GM19438 (cell line): Measurements from ENCODE around the gene CHD5.
"Not testable (repeated sequence)": the region's sequence is repeated elsewhere in the genome, so short reads cannot be mapped to it uniquely, and the experiment has no call there.

Experiments
- ATAC-seq: cut with Tn5 transposase; IDR thresholded peaks from one replicate; pipeline ENCODE4 v1.9.1; 2021; ENCODE audit warnings: low read depth; ENCODE audit not compliant: unreplicated experiment

The CHD5 gene

DNA sequence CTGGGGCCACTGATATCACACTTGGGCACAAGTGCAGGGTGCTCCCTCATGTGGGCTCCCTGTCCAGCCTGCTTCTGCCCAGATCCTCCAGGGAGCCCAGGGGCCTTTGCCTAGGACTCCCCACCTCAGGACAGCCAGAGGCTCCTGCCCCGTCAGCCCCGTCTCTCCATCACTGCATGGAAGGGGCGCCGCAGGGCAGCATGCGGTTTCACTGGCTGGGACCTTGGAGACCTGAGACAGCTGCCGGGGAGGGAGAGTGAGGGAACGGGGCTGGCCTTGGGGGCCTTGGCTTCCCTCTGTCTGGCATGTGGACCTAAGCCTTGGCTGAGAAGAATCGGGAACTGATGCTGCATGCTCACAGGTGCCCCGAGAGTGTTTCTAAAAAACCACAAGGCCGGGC is 87.9 kb downstream of the CHD5 start:
- ATAC-seq: no peak

DNA sequence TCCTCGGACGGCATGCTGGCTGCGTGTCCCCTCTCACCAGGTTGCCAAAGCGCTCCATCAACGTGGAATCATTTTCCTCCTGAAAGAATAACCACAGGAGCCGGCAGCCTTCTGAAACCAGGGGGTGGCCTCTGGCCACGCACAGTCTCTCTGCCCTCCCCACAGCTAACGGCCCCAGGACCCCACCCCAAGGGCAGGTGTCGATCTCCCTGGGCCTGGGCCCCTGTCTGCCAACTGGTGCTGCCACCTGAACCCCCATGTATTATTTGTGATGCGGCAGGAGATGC is 88.4 kb downstream of the CHD5 start:
- no peak for ATAC-seq

DNA sequence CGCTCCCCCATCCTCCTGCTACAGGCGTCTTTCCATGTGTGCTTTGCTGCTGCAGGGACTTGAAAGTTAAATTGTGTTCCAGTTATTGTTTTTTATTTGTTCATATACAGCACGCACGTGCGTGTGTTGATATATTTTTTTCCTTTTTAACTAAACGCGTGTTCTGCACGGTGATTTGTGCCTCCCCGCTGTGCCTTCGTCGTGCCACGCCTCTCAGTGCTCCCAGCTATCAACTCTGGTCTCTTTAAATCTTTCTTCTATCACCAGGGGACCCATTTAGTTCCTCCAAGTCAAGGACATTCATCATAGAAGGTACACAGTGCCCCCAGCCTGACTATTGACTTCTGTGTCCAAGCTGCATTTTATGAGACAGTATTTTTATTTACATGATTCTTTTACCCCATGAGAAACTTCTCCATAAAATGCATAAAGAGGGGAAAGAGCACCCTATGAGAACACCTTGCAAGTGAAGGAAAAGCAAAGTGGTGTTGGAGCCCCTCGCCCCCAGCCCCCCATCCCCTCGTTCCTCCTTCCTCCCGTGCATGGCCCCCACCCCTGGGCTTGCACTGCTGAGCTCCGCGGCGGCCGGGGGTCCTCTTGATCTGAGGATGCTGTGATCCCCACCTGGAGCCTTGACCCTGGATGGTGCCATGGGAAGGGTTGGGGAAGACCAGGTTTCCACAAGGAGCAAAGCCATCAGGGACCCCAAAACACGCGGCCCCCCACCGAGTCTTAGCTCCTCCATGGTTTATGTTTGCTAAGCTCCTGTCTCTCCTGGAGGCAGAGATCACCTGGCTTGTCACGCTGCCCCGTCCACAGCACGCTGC is 88.9 kb downstream of the CHD5 start:
- no peak for ATAC-seq

DNA sequence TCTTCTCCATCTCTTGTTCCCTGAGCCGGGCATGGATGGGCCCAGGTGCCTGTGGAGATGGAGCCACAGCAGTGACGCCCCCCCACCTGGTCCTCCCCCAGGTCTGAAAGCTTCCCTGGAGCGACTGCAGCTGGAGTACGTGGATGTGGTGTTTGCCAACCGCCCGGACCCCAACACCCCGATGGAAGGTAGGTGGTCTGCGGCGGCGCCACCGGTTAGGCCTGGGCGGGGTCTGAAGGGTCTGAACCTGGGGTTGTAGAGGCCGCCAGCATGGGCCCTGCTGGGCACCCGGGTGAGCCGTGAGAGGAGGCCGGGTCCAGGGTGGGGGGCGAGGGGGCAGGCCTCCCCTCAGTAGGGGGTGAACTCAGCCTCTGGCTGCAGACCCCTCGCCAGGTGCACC is 89.8 kb downstream of the CHD5 start:
- ATAC-seq: no peak

DNA sequence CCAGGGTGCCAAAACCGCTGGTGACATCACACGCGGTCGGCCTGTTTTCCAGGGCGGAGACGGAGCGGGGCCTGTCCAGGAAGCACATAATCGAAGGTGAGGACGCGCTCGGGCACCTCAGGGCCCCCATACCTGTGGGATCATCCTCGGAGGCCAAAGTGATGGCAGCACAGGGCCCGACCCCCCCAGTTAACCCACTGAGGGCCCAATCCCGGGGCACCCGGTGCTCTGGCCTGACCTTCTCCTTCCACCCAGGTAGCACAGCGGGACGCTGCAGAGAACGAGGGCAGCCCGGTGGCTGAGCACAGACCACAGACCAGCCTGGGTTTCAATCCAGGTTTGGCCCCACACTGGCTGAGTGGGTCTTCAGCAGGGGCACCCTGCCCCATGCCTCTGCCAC is 91.2 kb downstream of the CHD5 start:
- ATAC-seq: no peak

DNA sequence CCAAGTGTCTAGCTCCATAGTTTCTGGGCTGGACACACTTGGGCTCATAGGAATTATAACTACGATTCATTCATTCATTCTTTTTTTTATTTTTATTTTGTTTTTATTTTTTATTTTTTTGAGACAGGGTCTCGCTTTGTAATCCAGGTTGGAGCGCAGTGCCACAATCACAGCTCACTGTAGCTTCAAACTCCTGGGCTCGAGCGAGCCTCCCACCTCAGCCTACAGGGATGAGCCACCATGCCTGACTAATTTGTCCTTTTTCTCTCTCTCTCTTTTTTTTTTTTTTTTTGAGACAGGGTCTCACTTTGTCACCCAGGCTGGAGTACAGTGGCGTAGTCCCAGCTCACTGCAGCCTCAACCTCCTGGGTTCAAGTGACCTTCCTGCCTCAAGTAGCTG is 92.2 kb downstream of the CHD5 start:
- no peak for ATAC-seq

DNA sequence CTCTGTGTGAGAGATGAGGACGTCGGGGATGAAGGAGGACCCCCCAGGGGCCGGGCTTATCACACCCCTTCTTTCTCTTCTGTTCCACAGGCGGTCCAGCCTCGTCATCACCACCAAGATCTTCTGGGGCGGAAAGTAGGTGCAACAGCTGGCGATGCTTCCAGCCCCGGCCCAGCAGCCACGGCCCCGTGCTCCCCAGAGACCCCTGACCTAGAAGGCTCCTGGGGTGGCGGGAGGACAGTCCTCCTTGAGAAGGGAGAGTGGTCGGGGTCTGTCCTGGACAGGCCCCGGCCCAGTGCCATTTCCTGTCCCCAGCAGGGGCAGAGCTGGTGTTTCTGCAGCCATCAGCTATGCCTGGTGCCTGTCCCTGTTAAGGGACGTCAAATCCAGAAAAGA is 92.7 kb downstream of the CHD5 start:
- ATAC-seq: no peak

DNA sequence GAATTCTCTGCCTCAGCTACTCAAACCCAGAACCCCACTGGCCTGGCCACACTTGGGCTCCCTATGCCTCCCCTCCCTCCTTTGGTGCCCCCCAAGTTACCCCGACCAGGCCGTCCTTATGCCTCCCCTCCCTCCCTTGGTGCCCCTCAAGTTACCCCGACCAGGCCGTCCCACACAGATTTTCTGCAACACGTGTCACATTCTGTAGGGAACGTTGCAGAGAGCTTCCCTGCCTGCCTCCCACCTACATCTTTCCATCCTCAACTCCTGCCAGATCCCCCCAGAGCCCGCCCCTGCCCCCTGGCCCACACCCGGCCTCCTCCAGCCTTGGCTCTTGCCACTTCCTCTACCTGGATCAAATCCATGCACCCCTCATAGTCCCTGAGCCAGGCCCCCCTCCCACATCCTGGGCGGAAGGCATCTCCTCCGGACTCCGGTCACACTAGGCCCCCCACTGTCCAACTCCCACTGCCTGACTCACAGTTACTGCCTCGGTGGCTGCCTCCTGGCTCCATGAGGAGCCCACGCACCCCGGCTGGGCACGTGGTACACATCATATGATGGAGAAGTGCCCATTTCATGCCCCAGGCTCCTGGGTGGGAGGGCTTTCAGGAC is 93.3 kb downstream of the CHD5 start:
- no peak for ATAC-seq

DNA sequence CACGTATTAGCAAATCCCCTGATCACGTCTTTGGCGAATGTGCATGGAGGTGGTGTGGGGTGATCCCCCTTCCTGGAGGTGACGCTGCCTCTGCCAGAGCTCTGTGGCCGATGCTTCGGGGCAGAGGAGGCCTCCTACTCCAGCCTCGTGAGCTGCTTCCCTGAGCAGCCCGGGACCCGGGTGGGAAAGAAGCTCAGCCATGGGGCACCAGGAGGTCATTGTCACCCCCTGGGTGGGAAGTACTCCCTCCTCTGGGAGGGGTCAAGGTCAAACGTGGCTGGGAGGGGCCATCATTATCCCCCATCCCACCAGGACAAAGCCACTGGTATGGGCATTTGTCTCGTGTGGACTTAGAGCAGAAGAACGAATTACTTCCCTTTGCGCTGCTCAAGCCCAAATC is 93.8 kb downstream of the CHD5 start:
- no peak for ATAC-seq

DNA sequence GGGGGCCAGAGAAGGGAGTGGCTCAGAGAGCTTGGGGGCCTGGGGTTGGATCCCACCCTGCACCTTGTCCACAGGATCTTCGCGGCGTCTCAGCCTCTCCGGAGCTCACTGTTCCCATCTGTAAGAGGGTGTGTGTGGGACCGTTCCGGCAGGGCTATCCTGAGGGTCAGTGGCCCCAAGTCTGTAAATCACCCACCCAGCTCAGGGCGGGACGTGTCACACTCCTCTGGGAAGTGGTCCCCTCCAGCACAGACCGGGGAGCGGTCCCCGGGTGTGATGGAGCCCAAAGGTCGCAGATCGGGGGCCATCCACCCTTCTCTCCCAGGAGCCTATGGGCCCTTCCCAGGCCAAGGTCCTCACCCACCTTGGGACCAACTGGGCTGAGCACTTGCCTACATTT is 94.5 kb downstream of the CHD5 start:
- no peak for ATAC-seq

DNA sequence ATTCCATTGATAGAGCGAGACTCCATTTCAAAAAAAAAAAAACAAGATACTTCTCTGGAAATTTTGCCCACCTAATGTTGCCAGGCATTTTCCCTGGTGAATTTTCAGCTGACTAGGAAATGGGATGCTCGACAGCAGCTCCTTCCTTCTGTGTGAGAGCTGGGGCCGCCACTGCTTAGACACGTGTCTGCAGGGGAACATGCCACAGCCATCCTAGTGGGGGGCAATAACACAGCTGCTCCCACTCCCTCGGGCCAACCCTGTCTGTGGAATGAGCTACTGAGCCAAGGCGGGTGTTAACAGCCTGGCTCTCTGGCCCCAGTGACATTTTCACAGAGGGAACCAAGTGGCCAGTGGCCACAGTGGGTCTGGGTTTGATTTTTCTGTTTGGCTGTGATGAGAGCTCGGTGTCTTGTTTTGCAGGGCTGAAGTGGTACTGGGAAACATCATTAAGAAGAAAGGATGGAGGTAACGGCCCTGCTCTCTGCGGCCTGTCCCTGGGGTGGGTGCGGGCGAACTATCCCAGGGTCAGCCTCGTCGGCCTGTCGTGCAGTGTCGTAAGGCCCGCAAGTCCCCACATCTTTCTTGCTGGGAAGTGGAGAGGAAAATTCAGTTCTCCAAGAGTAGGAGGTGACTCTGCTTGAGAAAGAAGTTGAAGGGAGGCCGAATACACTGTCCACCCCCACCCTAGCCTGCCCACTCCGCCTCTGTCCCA is 95.2 kb downstream of the CHD5 start:
- ATAC-seq: no peak

DNA sequence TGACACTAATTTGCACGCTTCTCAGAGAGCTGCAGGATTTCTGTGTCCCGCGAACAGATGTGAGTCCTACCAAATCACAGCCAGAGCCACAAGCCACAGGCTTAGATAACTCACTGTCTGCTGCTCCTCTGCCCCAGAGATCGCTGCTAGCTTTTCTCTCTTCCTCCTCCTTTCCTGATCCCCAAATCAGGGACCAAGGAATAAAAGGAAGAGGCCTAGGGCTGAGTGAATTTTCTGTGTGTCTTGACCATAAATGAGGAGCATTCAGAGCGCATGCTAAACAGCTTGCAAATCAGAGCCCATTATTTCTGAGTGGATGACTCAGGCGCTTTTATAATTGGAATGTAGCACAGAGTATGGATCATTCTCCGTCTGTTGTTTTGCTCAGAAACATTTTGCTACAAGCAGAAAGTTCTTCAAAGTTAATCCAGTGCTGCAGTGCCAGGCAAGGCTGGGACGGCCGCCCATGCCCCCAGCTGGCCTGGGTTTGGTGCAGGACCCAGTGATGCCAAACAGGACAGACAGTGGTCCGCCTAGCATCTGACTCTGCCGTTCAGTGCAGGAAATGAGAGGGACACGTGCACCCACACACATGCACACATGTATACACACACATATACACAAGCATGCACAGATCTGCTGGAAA is 96.2 kb downstream of the CHD5 start:
- ATAC-seq: no peak

DNA sequence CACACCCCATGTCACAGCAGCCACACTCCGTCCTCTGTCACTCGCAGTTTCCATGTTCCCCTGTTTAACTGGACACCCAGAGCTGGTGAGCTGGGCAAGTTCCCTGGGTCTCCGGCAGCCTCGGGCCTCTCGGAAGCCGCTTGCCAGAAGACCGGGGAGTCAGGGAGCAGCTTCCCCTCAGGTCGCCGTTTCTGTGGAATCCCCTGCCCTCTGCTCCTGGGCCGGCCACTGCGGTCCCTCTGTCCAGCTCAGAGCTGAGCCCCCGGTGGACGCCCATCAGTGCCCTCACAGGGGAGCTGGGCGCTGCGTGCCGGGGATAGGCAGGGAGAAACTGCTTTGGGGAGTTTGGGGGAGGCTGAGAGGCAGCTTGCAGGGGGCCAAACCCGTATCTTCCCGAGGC is 96.7 kb downstream of the CHD5 start:
- no peak for ATAC-seq

DNA sequence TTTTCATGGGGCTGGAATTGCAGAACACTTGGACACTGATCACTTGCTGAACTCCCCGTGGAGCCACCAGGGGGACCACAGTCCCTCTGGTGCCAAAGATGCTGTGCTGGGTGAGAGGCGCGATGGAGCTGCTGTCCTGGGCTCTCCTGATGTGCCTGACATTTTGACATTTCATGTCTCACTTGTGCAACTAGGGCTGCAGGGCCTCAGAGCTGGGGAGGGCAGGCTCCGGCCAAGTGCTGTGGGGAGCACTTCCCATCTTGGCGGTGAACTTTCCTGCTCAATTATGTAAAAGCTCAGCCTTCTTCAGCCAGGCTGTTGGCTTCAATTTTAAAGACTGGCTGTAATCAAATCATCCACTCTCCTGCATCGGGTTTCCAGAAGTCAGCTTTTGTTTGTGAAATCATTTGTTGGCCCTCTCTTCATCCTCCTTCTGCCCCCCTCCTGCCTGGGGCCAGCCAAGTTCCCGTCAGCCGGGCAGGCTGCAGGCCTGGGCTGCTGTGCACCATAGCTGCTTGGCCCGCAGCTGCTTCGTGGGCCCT is 97.6 kb downstream of the CHD5 start:
- no peak for ATAC-seq

DNA sequence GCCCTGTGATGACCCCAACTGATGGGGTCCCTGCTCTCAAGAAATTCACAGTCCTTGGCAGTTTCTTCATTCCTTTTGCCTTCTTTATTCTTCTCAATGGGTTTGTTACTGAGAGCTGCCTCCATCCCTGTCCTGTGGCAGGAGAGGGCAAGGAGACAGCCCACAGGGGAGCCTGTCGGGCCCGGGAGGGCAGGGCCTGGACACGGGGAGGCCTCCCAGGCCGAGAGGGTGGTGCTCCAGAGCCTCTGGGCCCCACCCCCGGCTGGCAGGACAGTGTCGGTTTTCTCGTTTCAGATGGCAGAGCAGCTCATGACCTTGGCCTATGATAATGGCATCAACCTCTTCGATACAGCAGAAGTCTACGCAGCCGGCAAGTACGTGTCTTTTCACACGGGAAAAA is 98.2 kb downstream of the CHD5 start:
- ATAC-seq: no peak

DNA sequence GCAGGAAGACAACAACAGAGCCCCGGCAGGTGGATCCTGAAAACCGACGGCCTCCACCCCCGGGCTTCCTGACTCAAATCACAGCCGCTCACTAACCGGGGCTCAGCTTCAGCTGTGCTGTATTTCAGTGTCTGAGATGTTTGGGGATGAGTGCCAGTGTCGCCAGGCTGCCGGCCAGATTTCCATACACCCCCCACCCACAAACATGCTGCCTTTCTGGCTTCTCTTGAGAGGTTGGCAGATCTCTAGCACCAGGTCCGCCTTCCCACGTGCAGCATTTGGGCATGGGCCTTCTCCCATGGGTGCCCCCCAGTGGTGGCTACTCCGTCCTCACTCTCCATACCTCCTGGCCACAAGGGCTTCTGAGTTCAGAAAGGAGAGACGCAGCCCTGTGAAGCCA is 99.7 kb downstream of the CHD5 start:
- ATAC-seq: no peak

DNA sequence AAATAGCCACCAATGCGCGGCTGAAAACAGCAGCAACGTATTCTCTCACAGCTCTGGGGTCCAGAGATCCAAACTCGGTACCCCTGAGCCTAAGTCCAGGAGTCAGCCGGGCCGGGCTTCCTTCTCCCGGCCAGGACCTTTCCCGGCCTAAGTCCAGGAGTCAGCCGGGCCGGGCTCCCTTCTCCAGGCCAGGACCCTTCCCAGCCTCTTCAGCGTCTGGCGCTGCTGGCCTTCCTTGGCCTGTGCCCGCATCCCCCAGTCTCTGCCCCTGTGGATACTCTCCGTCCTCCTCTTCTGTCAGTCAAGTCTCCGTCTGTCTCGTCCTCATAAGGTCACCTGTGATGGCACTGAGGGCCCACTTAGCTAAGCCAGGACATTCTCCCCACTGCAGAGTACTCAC is 102.2 kb downstream of the CHD5 start:
- ATAC-seq: no peak

DNA sequence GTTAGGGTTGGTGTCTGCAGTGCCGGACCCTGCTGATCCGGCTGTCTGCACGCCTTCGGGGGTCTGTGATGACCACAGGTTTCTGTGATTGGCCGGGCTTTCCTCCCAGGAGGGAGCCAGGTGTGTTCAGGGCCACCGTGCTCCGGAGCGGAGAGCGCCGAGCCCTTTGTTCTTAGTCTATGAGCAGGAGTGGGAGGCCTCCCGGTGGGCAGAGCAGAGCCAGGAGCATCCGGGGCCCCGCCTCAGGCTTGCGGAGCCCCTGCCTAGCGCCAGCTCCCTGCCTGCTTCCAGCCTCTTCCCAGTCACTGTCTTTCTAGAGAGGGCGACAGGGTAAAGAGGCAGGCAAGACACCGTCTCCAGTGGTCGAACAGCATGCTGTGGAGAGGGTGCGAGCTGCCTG is 102.6 kb downstream of the CHD5 start:
- ATAC-seq: no peak

DNA sequence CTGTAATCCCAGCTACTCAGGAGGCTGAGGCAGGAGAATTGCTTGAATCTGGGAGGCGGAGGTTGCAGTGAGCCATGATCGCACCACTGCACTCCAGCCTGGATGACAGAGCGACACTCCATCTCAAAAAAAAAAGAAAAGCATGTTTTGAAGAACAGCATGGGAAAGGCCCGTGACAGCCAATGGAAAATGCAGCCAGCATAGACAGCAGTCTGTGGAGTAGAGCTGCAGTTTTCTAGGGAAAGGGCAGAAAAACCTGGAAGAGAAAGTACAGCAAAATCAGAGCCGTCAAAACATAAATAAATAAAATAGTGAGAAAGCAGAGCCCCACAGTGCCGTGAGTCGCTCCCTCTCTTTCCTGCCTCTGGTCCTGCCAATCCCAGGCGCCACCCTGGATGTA is 103.1 kb downstream of the CHD5 start:
- not testable (repeated sequence) for ATAC-seq

DNA sequence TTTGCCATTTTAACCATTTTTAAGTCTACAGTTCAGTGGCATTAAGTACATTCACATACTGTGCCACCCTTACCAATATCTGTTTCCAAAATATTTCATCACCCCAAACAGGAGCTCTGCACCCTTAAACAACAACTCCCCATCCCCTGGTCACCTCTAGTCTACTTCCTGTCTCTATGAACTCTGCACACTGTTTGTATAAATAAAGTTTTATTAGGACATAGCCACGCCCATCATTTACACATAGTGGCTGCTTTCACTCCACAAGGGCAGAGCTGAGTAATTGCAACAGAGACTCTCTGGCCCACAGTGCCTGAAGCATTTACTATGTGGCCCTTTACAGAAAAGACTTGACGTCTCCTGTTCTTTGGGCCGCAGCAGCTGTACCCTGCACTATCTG is 104.4 kb downstream of the CHD5 start:
- no peak for ATAC-seq

DNA sequence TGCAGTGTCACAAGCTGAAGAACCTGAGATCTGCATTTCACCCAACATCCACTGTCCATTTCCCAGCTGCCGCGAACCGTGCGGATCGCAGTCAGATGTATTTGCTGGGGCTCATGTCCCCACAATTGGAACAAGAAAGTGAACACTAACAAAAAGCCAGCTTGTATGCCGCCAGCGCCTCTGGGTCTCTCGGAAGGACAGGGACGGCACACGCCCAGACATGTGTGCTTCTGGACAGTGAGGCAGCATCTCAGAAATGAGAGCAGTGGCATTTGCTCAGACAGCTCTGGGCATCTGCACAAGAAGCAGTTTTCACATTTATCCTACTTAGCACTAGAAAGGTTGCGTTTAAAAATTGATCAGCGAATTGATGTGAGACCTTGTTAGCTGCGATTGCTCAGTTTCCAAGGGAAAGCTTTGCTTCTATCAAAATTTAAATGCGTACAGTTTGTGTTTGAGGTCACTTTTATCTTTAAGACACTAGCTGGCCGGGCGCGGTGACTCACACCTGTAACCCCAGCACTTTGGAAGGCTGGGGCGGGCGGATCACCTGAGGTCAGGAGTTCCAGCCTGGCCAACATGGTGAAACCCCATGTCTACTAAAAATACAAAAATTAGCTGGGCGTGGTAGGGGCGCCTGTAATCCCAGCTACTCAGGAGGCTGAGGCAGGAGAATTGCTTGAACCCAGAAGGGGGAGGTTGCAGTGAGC is 105.8 kb downstream of the CHD5 start:
- ATAC-seq: no peak
